GM12891 (cell line): ENCODE data around the gene USP32. TPM values are rescaled to one million over a fixed set of nuclear protein-coding genes. Genes with fewer than 3 reads are reported as not detected.
A peak's percentile ranks its signal among the peaks of the same experiment; 100 is the strongest.
"Not testable (repeated sequence)": the region's sequence is repeated elsewhere in the genome, so short reads cannot be mapped to it uniquely, and the experiment has no call there.

Source experiments
- DNase-seq: peaks from one replicate; pipeline ENCODE4 v3.0.0; 2011; ENCODE audit warnings: low spot score; ENCODE audit not compliant: insufficient read length
- FAIRE-seq: peaks from 2 replicates; lab custom pipeline; 2011; peaks lifted over from hg19 to GRCh38; lab: Jason Lieb, UNC
- PAX5 ChIP-seq: IDR thresholded peaks from 2 replicates; pipeline ENCODE4 v1.6.1; 2011; ENCODE audit warnings: low read length, moderate library complexity, mild to moderate bottlenecking; ENCODE audit not compliant: insufficient read depth, severe bottlenecking
- POLR2A ChIP-seq: IDR thresholded peaks from 2 replicates; pipeline ENCODE4 v1.6.1; 2011; ENCODE audit warnings: low read depth, low read length, control low read depth
- POLR2AphosphoS5 ChIP-seq: IDR thresholded peaks from 2 replicates; pipeline ENCODE4 v1.6.1; 2011; ENCODE audit warnings: low read depth, low read length, control low read depth
- POU2F2 ChIP-seq: IDR thresholded peaks from 2 replicates; pipeline ENCODE4 v1.6.1; 2011; ENCODE audit warnings: low read depth, mild to moderate bottlenecking, control low read depth, low read length, moderate library complexity
- SPI1 ChIP-seq: IDR thresholded peaks from 2 replicates; pipeline ENCODE4 v1.6.1; 2011; ENCODE audit warnings: low read depth, low read length, control low read depth
- TAF1 ChIP-seq: IDR thresholded peaks from 2 replicates; pipeline ENCODE4 v1.6.1; 2011; ENCODE audit warnings: low read depth, low read length, control low read depth
- polyA plus RNA-seq: library from polyadenylated mRNA; unstranded; fragments of >200 nt; gene quantifications from one replicate; pipeline ENCODE4 v1.2.1, GENCODE V29; 2012; ENCODE audit warnings: low read depth, missing spikeins, inconsistent platforms; ENCODE audit not compliant: missing spikeins

The USP32 gene
- 17.0 TPM for polyA plus RNA-seq

- peak; percentile 85 for FAIRE-seq
These were observed at the start of gene USP32 for GRCh38 chr17:60392042-60392844. Gene USP32 (minus strand): TSS chr17:60392133. CDS start chr17:60391939, 194 bp downstream.

GRCh38 chr17:60439501-60439900 is 47.6 kb upstream of the USP32 start:
- TF ChIP-seq SPI1 = no peak
- TF ChIP-seq POLR2AphosphoS5 = no peak
- no peak for TF ChIP-seq POU2F2
- no peak for TF ChIP-seq PAX5
- TF ChIP-seq TAF1 = no peak
- TF ChIP-seq POLR2A = no peak
- DNase-seq = no peak
- no peak for FAIRE-seq

More at GRCh38 chr17:60392042-60392844, at the start of gene USP32:
- 0 out of 2 replicates have a peak, but pooled peaks have one; percentile 44 for TF ChIP-seq POLR2A
- TF ChIP-seq POLR2AphosphoS5 = no peak
- TF ChIP-seq TAF1 = peak; percentile 69
- TF ChIP-seq POU2F2 = peak; percentile 44; the same call in 1 of the 2 replicates
- peak; percentile 57 for TF ChIP-seq SPI1
- TF ChIP-seq PAX5 = no peak
- DNase-seq = peak; percentile 86

GRCh38 chr17:60436676-60437075 is 44.7 kb upstream of the USP32 start:
- no peak for FAIRE-seq
- no peak for DNase-seq
- TF ChIP-seq SPI1 = peak; percentile 12; the same call in 1 of the 2 replicates
- no peak for TF ChIP-seq POLR2AphosphoS5

- TF ChIP-seq POLR2A = no peak
- TF ChIP-seq POU2F2 = no peak
- no peak for TF ChIP-seq TAF1
- no peak for TF ChIP-seq SPI1
- peak; percentile 46 for DNase-seq
- peak; percentile 74 for FAIRE-seq
These were observed 43.6 kb upstream of the USP32 start for GRCh38 chr17:60435244-60436167.

GRCh38 chr17:60433021-60433997 is 41.4 kb upstream of the USP32 start:
- not testable (repeated sequence) for FAIRE-seq, DNase-seq

GRCh38 chr17:60430561-60430960 is 38.6 kb upstream of the USP32 start:
- DNase-seq, FAIRE-seq: not testable (repeated sequence)

- FAIRE-seq, DNase-seq: not testable (repeated sequence)
These were observed 36.6 kb upstream of the USP32 start for GRCh38 chr17:60428491-60428890.

GRCh38 chr17:60426596-60426995 is 34.7 kb upstream of the USP32 start:
- FAIRE-seq = no peak

GRCh38 chr17:60425626-60426025 is 33.7 kb upstream of the USP32 start:
- TF ChIP-seq POLR2A (no peak), SPI1 (no peak), POLR2AphosphoS5 (no peak), TAF1 (no peak), PAX5 (no peak)
- no peak for FAIRE-seq
- DNase-seq = no peak

More at GRCh38 chr17:60426596-60426995, 34.7 kb upstream of the USP32 start:
- DNase-seq = no peak
- TF ChIP-seq POLR2AphosphoS5 (no peak), SPI1 (no peak), PAX5 (no peak), TAF1 (no peak), POU2F2 (no peak), POLR2A (no peak)
